AG04449 (cell line): Measurements from ENCODE around the gene ZMYND10.

Experiments used
- CTCF ChIA-PET: fragments of 350-600 bp; formaldehyde crosslinking; extraction: SDS; loops from one replicate; lab custom pipeline; 2021; ENCODE audit warnings: antibody characterized with exemption; lab: Yijun Ruan, JAX
- POLR2A ChIA-PET: fragments of 400-600, 350-600 bp; formaldehyde crosslinking; extraction: SDS; loops from one replicate; lab custom pipeline; 2020; ENCODE audit warnings: antibody characterized with exemption, inconsistent platforms; lab: Yijun Ruan, JAX
- DNase-seq: peaks from one replicate; pipeline ENCODE4 v3.0.0-alpha.2; 2010; ENCODE audit warnings: low read depth, low spot score
- H3K4me3 ChIP-seq: 2 replicates; pipeline ENCODE4 v1.5.1; 2011; ENCODE audit warnings: low read depth, mild to moderate bottlenecking, control low read depth, low read length
- TF ChIP-seq, protein P1 (sequence below): IDR thresholded peaks from one replicate; pipeline ENCODE4 v1.5.1; 2011; ENCODE audit warnings: mild to moderate bottlenecking, moderate library complexity, low read length, control low read depth, inconsistent platforms; ENCODE audit not compliant: insufficient read depth; ENCODE audit errors: missing control alignments

Gene ZMYND10

DNA sequence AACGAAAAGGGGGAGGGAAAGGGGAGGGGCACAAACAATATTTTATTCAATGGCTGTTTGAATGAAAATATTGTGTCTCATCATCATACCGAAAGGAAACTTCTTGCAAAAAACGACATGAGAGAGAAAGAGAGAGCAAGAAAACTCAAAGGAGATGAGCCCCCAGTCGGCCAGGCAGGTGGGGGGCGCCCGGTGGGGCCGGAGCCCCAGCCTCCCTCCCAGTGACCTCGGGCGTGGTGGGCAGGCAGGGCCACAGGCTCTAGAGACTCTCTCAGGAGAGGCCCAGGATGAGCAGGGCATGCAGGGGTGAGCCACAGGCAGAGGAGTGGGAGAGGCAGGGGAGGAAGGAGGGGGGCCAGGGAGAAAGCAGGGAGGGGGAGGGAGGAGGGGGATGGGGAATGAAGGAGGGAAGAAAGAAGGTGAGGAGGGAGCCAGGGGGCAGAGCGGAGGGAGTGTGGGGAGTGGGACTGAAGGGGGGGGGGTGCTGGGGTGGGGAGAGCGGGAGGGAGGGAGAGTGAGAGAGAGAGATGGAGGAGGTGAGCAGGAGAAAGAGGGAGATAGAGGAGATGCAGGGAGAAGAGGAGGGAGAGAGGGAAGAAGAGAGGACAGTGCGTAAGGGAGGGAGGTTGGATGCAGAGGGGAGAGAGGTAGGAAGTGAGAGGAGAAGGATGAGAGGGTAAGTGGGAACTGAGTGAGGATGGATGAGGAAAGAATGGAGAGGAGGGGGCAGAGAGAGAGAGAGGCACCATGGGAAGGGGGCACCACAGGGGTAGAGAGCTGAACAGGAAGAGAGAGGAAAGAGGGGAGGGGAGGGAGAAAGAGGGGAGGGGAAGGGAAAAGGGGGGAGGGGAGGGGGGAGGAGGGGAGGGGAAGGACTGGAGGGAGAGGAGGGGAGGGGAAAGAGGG is 27.9 kb upstream of the ZMYND10 start:
- H3K4me3 ChIP-seq = no peak overlapping the region
- POLR2A ChIA-PET = no interaction called here
- no peak for DNase-seq
- TF ChIP-seq, protein P1, sequence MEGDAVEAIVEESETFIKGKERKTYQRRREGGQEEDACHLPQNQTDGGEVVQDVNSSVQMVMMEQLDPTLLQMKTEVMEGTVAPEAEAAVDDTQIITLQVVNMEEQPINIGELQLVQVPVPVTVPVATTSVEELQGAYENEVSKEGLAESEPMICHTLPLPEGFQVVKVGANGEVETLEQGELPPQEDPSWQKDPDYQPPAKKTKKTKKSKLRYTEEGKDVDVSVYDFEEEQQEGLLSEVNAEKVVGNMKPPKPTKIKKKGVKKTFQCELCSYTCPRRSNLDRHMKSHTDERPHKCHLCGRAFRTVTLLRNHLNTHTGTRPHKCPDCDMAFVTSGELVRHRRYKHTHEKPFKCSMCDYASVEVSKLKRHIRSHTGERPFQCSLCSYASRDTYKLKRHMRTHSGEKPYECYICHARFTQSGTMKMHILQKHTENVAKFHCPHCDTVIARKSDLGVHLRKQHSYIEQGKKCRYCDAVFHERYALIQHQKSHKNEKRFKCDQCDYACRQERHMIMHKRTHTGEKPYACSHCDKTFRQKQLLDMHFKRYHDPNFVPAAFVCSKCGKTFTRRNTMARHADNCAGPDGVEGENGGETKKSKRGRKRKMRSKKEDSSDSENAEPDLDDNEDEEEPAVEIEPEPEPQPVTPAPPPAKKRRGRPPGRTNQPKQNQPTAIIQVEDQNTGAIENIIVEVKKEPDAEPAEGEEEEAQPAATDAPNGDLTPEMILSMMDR = no peak
- CTCF ChIA-PET = no interaction called here

DNA sequence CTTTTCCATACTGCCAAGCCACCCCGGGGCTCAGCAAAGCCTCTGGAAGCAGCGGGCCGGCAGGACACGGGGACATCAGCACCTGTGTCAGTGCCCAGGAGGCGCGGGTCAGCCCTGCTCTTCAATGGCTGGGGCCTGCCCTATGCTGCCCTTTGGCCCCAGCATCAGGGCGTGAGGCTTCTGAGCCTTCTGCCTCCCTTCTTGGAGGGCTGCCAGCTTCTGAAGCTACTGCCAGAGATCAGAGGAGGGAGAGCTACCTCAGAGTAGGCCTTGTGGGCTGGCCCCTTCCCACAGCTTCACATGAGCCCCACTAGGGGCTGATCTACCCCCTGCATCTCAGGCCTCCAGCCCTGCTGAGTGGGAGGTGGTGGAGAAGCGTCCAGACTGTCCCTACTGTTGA is 26.8 kb upstream of the ZMYND10 start:
- no peak for DNase-seq
- H3K4me3 ChIP-seq = no peak overlapping the region
- ChIA-PET CTCF (no interaction called here), POLR2A (no interaction called here)
- TF ChIP-seq, protein P1 = no peak

DNA sequence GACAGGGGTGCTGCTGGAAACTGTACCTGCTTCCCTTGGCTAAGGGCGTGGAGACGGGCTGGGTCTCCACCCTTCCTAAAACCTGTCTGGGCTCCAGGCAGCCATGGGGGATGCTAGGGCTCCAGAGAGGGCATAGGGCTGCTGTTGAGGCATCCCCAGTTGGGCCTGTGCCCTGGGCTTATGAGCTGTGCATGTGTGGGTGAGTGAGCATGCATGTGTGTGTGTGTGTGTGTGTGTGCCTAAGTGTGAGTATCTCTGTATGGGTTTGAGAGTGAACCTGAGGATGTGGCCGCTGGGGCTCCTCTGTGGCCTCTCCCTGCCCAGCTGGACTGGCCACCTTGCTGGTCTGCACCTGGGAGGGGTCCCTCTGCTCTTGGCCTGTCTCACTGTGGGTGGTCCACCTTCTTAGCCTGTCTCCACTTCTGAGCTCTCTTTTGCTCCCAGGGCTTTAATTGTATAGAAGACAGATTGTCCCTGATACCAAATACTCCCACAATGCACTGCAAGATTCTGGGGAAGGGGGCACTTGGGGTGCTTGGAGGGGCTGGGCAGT is 25.7 kb upstream of the ZMYND10 start:
- H3K4me3 ChIP-seq = no peak overlapping the region
- CTCF ChIA-PET = interaction anchor here (0.5 to 3.2 kb wide), 11 partner anchors 15 to 196 kb away, joined by 3 to 18 read pairs (median 5); partner anchors contain the start of gene C3orf18
- POLR2A ChIA-PET = no interaction called here
- DNase-seq = no peak
- TF ChIP-seq, protein P1 = no peak

DNA sequence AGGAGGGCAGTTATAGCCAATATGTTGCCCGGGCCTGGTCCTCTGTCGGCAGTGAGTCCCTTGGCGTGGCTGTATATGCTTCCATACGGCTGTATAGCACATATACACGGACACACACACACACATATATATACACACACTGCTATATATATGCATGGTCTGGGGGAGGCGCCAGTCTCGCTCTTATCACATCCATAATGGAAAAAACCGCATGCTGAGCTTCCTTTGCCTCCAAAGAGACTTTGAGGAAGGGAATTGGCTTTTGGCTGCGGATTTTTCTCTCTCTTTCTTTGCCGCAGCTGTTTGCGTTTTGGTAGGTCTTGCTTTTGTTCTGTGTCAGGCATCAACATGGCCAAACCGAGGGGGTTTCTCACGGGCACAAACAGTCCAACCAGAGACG is 25.1 kb upstream of the ZMYND10 start:
- no peak for DNase-seq
- H3K4me3 ChIP-seq = no peak overlapping the region
- CTCF ChIA-PET = interaction anchor here (0.5 to 3.2 kb wide), 11 partner anchors 16 to 197 kb away, joined by 3 to 18 read pairs (median 5); partner anchors contain the start of gene C3orf18
- POLR2A ChIA-PET = no interaction called here
- TF ChIP-seq, protein P1 = peak; percentile 15

DNA sequence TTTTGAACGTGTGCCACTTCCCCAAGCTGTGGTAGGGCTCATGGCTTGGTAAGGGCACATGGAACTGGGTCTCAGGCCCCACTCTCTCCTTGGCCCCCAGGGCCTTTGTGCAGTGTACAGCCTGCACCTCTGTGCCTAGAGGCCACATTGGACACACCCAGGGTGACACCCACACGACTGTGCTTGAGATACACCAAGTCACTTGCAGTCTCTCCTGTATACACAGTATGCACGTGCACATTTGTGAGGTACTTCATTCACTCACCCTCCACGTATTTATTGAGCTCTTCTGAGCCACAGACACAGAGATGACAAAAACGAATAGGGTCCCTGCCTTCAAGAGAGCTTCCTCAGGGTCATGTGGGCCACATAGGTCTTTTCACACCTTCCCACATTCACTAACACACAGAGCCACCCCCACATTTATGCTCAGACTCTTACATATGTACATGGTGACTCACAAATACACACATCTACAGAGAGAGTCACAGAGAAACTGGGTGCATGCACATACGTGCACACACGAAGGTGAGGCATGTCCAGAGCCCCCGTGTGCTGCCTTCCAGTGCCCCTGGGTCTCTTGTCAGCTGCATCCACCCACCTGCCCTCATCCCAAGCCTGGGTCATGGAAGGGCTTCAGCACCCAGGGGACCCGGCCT is 23.6 kb upstream of the ZMYND10 start:
- TF ChIP-seq, protein P1 = no peak
- ChIA-PET POLR2A (interaction anchor here (0.6 kb wide), 1 partner anchor 9 kb away, joined by 3 read pairs; no protein-coding TSS in a partner anchor), CTCF (interaction anchor here (0.8 to 3.2 kb wide), 5 partner anchors 154 to 186 kb away, joined by 3 to 18 read pairs (median 5); no protein-coding TSS in a partner anchor)
- H3K4me3 ChIP-seq = no peak overlapping the region
- DNase-seq = no peak
